Measurements from ENCODE around the gene MYO5A. TPM values are rescaled to one million over a fixed set of nuclear protein-coding genes. Genes with fewer than 3 reads are reported as not detected.
"Not testable (repeated sequence)": the region's sequence is repeated elsewhere in the genome, so short reads cannot be mapped to it uniquely, and the experiment has no call there.

Gene MYO5A
- 54.3 and 73.1 TPM in 2 replicates for total RNA-seq

DNA sequence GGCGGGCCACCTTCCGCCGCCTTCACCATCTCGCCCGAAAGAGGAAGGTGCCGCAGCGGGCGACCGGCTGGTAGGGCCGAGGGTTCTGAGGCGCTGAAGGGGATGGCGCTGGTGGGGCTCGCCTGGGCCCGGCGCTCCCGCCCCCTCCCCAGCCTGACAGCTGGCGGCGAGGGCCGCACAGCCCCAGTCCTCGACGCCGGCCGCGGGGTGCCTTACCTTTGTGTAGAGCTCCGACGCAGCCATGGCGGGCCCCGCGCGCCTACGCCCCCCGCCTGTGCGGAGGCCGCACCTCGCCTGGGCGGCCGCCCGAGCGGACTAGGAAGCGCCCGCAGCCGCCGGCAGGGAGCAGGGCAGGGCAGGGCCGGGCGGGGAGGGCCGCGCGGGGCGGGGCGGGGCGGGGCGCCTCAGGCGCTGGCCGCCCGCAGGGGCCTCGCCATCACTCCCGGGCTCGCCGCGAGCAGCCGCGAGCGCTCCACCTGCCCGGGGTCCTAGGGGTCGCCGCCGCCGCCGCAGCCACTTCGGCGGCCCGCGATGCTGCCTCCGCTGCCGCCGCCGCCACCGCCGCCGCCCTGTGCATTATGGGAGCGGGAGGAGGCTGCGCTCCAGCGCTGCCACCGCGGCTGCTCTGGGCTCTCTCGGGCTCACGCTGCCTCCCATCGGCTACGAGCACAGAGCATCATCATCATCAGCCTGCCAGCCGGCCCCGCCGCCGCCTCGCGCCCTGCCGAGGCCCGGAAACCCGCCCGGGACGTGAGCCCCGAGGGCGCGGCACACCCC, at the start of gene MYO5A:
Gene MYO5A, minus strand, starts transcription at position 317 of the 777 bp plus-strand sequence. Its CDS starts 74 bp downstream, at position 243.
- DNase-seq (ENCODE audit: insufficient read length, low spot score, missing footprints), result peak; percentile 98
- Histone ChIP-seq H3K9me3 (ENCODE audit: low read depth, low read length) (no peaks in the 10 kb centered on the region), H3K4me3 (ENCODE audit: insufficient read depth, low read length) (peak within 1 kb of the TSS; percentile 84), H3K4me1 (ENCODE audit: insufficient read depth, low read length) (peaks cover 14% of the 10 kb centered on the region), H3K27me3 (ENCODE audit: insufficient read depth, low read length) (peaks cover 20% of the 10 kb centered on the region), H3K27ac (ENCODE audit: low read depth, low read length) (no peak within 1 kb of the TSS), H3K36me3 (ENCODE audit: insufficient read depth, low read length) (no peaks in the 10 kb centered on the region), H4K20me1 (ENCODE audit: insufficient read depth, low read length) (peaks cover 5% of the 10 kb centered on the region), H3K79me2 (ENCODE audit: insufficient read depth, low read length) (peaks cover 35% of the 10 kb centered on the region), H3K4me2 (ENCODE audit: insufficient read depth, low read length) (peak within 1 kb of the TSS; percentile 96), H2AFZ (ENCODE audit: low read length) (peak within 1 kb of the TSS; percentile 92)
- TF ChIP-seq, protein P1, sequence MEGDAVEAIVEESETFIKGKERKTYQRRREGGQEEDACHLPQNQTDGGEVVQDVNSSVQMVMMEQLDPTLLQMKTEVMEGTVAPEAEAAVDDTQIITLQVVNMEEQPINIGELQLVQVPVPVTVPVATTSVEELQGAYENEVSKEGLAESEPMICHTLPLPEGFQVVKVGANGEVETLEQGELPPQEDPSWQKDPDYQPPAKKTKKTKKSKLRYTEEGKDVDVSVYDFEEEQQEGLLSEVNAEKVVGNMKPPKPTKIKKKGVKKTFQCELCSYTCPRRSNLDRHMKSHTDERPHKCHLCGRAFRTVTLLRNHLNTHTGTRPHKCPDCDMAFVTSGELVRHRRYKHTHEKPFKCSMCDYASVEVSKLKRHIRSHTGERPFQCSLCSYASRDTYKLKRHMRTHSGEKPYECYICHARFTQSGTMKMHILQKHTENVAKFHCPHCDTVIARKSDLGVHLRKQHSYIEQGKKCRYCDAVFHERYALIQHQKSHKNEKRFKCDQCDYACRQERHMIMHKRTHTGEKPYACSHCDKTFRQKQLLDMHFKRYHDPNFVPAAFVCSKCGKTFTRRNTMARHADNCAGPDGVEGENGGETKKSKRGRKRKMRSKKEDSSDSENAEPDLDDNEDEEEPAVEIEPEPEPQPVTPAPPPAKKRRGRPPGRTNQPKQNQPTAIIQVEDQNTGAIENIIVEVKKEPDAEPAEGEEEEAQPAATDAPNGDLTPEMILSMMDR (IDR thresholded peaks at IDR 0.05; ENCODE audit: extremely low read depth, low read depth, low read length), result no peak

DNA sequence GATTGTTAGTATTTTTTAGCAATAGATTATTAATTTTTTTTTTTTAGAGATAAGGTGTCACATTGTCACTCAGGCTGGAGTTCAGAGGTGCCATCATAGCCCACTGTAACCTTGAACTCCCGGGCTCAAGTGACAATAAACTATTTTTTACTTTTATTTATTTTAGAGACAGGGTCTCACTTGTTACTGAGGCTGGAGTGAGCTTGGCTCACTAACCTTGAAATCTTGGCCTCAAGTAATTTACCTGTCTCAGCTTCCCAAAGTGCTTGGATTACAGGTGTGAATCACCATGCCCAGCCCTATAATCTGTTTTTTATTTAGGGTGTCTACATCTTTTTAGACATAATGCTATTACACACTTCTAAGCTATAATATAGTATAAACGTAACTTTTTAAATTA, 48.0 kb upstream of the MYO5A start:
- Histone ChIP-seq H3K9me3 (ENCODE audit: low read depth, low read length) (no peaks in the 10 kb centered on the region), H3K4me3 (ENCODE audit: insufficient read depth, low read length) (no peak overlapping the region), H3K27me3 (ENCODE audit: insufficient read depth, low read length) (no peaks in the 10 kb centered on the region), H3K4me2 (ENCODE audit: insufficient read depth, low read length) (no peak overlapping the region), H3K4me1 (ENCODE audit: insufficient read depth, low read length) (no peaks in the 10 kb centered on the region), H2AFZ (ENCODE audit: low read length) (no peak overlapping the region), H3K36me3 (ENCODE audit: insufficient read depth, low read length) (no peaks in the 10 kb centered on the region), H3K27ac (ENCODE audit: low read depth, low read length) (no peak overlapping the region), H4K20me1 (ENCODE audit: insufficient read depth, low read length) (no peaks in the 10 kb centered on the region), H3K79me2 (ENCODE audit: insufficient read depth, low read length) (no peaks in the 10 kb centered on the region)
- TF ChIP-seq, protein P1 (IDR thresholded peaks at IDR 0.05; ENCODE audit: extremely low read depth, low read depth, low read length), result no peak
- no peak for DNase-seq (ENCODE audit: insufficient read length, low spot score, missing footprints)

DNA sequence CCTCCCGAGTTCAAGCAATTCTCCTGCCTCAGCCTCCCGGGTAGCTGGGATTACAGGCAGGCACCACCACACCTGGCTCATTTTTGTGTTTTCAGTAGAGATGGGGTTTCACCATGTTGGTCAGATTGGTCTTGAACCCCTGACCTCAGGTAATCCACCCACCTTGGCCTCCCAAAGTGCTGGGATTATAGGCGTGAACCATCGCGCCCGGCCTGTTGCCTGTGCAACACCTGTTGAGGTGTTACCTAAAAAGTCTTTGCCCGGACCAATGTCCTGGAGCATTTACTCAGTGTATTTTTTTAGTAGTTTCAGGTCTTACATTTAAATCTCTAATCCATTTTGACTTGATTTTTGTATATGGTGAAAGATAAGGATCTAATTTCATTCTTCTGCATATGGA, 46.9 kb upstream of the MYO5A start:
- not testable (repeated sequence) for H3K4me2 ChIP-seq (ENCODE audit: insufficient read depth, low read length); H4K20me1 ChIP-seq (ENCODE audit: insufficient read depth, low read length); H2AFZ ChIP-seq (ENCODE audit: low read length); H3K9me3 ChIP-seq (ENCODE audit: low read depth, low read length); H3K79me2 ChIP-seq (ENCODE audit: insufficient read depth, low read length); H3K4me3 ChIP-seq (ENCODE audit: insufficient read depth, low read length); H3K36me3 ChIP-seq (ENCODE audit: insufficient read depth, low read length); H3K4me1 ChIP-seq (ENCODE audit: insufficient read depth, low read length); DNase-seq (ENCODE audit: insufficient read length, low spot score, missing footprints); H3K27ac ChIP-seq (ENCODE audit: low read depth, low read length); H3K27me3 ChIP-seq (ENCODE audit: insufficient read depth, low read length)

DNA sequence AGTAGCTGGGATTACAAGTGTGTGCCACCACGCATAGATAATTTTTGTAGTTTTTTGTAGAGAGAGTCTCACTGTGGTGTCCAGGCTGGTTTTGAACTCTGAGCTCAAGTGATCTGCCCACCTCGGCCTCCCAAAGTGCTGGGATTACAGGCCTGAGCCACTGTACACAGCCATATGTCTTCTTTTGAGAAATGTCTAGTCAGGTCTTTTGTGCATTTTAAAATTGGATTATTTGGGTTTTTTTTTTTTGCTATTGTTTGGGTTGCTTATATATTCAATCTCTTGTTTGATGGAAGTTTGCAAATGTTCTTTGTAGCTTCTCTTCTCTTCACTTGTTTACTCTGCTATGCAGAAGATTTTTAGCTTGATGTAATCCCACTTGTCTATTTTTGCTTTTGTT, 46.4 kb upstream of the MYO5A start:
- Histone ChIP-seq H3K4me2 (ENCODE audit: insufficient read depth, low read length) (no peak overlapping the region), H4K20me1 (ENCODE audit: insufficient read depth, low read length) (no peaks in the 10 kb centered on the region), H3K36me3 (ENCODE audit: insufficient read depth, low read length) (no peaks in the 10 kb centered on the region), H3K27me3 (ENCODE audit: insufficient read depth, low read length) (no peaks in the 10 kb centered on the region), H3K4me1 (ENCODE audit: insufficient read depth, low read length) (no peaks in the 10 kb centered on the region), H2AFZ (ENCODE audit: low read length) (no peak overlapping the region), H3K9me3 (ENCODE audit: low read depth, low read length) (no peaks in the 10 kb centered on the region), H3K27ac (ENCODE audit: low read depth, low read length) (no peak overlapping the region), H3K4me3 (ENCODE audit: insufficient read depth, low read length) (no peak overlapping the region), H3K79me2 (ENCODE audit: insufficient read depth, low read length) (no peaks in the 10 kb centered on the region)
- no peak for DNase-seq (ENCODE audit: insufficient read length, low spot score, missing footprints)
- TF ChIP-seq, protein P1 (IDR thresholded peaks at IDR 0.05; ENCODE audit: extremely low read depth, low read depth, low read length), result no peak

DNA sequence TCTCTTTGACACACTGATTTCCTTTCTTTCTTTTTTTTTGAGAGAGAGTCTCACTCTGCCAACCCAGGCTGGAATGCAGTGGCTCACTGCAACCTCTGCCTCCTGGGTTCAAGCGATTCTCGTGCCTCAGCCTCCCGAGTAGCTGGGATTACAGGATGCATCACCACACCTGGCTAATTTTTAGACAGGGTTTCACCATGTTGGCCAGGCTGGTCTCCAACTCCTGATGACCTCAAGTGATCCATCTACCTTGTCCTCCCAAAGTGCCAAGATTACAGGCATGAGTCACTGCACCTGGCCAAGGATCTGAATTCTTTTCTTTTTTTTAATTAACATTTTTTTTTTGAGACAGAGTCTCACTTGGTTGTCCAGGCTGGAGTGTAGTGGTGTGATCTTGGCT, 45.9 kb upstream of the MYO5A start:
- not testable (repeated sequence) for H3K27me3 ChIP-seq (ENCODE audit: insufficient read depth, low read length); H3K4me1 ChIP-seq (ENCODE audit: insufficient read depth, low read length); H3K4me2 ChIP-seq (ENCODE audit: insufficient read depth, low read length); H3K9me3 ChIP-seq (ENCODE audit: low read depth, low read length); DNase-seq (ENCODE audit: insufficient read length, low spot score, missing footprints); H3K27ac ChIP-seq (ENCODE audit: low read depth, low read length); H3K4me3 ChIP-seq (ENCODE audit: insufficient read depth, low read length); H3K36me3 ChIP-seq (ENCODE audit: insufficient read depth, low read length); H3K79me2 ChIP-seq (ENCODE audit: insufficient read depth, low read length); H4K20me1 ChIP-seq (ENCODE audit: insufficient read depth, low read length); H2AFZ ChIP-seq (ENCODE audit: low read length)
